ENCODE measurements around the gene PYY. TPM values are rescaled to one million over a fixed set of nuclear protein-coding genes. Genes with fewer than 3 reads are reported as not detected.

PYY gene
- total RNA-seq, 3 donors from 2014 or later = 0.88 to 0.98 TPM; not detected in 1

DNA sequence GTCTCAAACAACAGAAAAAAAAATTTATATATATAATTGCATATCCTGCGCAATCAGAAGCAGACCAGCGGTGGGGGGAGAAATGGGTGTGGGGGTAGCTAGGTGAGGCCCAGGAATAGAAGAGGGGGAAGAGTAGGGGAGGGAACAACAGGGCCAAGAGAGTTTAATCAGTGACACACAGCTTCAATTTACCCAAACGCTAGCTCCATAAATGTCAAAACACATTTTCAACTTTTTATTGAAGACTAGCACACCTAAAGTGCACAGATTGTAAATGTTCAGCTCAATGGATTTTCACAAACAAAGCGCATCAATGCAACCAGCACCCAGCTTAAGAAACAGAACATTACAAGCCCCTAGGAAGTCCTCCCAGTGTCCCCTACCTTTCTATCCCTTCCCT is 25.9 kb upstream of the PYY start:
- intact Hi-C loops (cut with DNase I; ENCODE audit: low total_unique reads) = no loop called here
- H3K4me1 ChIP-seq = no peaks in the 10 kb centered on the region
- TF ChIP-seq POLR2A (IDR thresholded peaks at IDR 0.05) = no peak
- TF ChIP-seq POLR2AphosphoS5 (IDR thresholded peaks at IDR 0.05) = no peak
- TF ChIP-seq, protein P1, sequence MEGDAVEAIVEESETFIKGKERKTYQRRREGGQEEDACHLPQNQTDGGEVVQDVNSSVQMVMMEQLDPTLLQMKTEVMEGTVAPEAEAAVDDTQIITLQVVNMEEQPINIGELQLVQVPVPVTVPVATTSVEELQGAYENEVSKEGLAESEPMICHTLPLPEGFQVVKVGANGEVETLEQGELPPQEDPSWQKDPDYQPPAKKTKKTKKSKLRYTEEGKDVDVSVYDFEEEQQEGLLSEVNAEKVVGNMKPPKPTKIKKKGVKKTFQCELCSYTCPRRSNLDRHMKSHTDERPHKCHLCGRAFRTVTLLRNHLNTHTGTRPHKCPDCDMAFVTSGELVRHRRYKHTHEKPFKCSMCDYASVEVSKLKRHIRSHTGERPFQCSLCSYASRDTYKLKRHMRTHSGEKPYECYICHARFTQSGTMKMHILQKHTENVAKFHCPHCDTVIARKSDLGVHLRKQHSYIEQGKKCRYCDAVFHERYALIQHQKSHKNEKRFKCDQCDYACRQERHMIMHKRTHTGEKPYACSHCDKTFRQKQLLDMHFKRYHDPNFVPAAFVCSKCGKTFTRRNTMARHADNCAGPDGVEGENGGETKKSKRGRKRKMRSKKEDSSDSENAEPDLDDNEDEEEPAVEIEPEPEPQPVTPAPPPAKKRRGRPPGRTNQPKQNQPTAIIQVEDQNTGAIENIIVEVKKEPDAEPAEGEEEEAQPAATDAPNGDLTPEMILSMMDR (IDR thresholded peaks at IDR 0.05) = no peak
- peaks cover 0 to 26% of the 10 kb centered on the region in 2 donors for H3K27me3 ChIP-seq
- DNase-seq (ENCODE audit: low spot score in 2 of 2) = no peak
- no peaks in the 10 kb centered on the region for H3K9me3 ChIP-seq
- H3K27ac ChIP-seq = no peak overlapping the region
- no peak overlapping the region for H3K4me3 ChIP-seq
- no peaks in the 10 kb centered on the region for H3K36me3 ChIP-seq

DNA sequence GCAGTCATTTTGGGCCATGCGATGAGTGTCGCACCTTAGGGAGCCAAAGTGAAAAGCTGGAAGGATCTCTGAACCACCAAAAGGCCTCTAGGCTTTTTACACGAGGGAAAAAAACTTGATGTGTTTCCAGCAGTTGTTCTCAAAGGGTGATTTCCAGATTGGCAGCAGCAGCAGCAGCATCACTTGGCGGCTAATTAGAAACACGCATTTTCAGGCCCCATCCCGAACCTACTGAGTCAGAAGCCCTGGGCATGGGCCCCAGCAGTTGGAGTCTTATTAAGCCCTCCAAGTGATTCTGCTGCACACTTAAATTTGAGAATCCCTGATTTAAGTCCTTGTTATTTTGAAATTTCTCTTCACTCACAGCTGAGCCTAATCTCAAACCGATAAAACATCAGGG is 25.3 kb upstream of the PYY start:
- Histone ChIP-seq H3K36me3 (no peaks in the 10 kb centered on the region), H3K27ac (no peak overlapping the region), H3K9me3 (no peaks in the 10 kb centered on the region), H3K4me3 (no peak overlapping the region), H3K4me1 (no peaks in the 10 kb centered on the region), H3K27me3 (peaks cover 0 to 19% of the 10 kb centered on the region in 2 donors)
- TF ChIP-seq, protein P1 (IDR thresholded peaks at IDR 0.05) = no peak
- TF ChIP-seq POLR2A (IDR thresholded peaks at IDR 0.05) = no peak
- TF ChIP-seq POLR2AphosphoS5 (IDR thresholded peaks at IDR 0.05) = no peak
- intact Hi-C loops (cut with DNase I; ENCODE audit: low total_unique reads) = no loop called here
- no peak for DNase-seq (ENCODE audit: low spot score in 2 of 2)

DNA sequence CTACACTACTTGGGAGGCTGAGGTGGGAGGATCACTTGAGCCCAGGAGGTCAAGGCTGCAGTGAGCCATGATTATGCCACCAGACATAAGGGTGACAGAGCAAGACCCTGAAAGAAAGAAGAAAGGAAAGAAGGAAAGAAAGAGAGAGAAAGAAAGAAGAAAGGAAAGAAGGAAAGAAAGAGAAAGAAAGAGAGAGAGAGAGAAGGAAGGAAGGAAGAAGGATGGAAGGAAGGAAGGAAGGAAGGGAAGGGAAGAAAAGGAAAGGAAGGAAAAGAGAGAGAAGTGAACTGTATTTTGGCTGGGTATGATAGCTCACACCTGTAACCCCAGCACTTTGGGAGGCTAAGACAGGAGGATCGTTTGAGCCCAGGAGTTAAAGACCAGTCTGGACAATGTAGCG is 24.3 kb upstream of the PYY start:
- Histone ChIP-seq H3K4me1 (no peaks in the 10 kb centered on the region), H3K4me3 (no peak overlapping the region), H3K27ac (no peak overlapping the region), H3K36me3 (no peaks in the 10 kb centered on the region), H3K9me3 (no peaks in the 10 kb centered on the region), H3K27me3 (peaks cover 0 to 10% of the 10 kb centered on the region in 2 donors)
- TF ChIP-seq POLR2A (IDR thresholded peaks at IDR 0.05) = no peak
- intact Hi-C loops (cut with DNase I; ENCODE audit: low total_unique reads) = no loop called here
- no peak for DNase-seq (ENCODE audit: low spot score in 2 of 2)

DNA sequence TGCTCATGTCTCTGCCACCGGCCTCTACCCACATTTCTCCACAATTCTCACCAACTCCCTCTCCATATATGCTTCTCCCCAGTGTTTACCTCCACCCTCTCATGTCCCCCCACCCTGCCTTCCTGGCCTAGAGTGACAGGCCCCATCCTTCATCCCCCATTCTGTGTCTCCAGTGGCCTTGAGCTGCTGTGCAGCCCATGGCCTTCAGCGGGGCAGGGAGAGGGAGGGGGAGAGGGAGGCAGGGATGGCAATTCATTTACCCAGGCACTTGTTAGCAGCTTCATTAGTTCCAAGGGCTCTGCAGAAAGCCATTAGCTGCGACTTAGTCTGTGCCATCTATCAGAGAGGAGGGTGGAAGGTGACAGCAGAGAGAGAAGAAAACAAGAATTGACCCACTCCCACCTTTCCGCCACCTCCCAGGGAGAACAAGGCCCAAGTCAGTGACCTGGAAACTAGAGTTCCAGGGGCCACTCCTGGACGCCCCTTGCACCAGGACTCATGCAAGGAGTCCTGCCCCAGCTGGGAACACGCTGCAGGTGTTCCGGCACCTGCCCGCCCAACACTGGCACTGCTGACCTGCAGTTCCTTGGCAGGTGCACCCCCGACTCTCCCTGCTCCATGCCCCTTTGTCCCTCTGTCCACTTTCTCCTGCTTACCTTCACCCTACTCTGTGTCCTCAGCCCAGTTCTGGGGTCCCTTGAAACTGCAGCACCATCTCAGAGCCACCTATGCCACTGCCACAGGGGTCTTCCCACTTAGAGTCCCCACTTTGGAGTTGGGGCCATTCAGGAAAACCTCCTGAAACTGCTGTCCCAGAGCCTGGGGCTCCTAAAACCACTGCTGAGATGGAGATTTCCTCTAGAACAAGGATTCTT is 23.5 kb upstream of the PYY start:
- Histone ChIP-seq H3K27ac (no peak overlapping the region), H3K4me1 (no peaks in the 10 kb centered on the region), H3K4me3 (no peak overlapping the region), H3K27me3 (peaks cover 0 to under 1% of the 10 kb centered on the region in 2 donors), H3K9me3 (no peaks in the 10 kb centered on the region), H3K36me3 (no peaks in the 10 kb centered on the region)
- no peak for DNase-seq (ENCODE audit: low spot score in 2 of 2)
- intact Hi-C loops (cut with DNase I; ENCODE audit: low total_unique reads) = no loop called here
- TF ChIP-seq, protein P1 (IDR thresholded peaks at IDR 0.05) = no peak
- TF ChIP-seq POLR2A (IDR thresholded peaks at IDR 0.05) (no peak), POLR2AphosphoS5 (IDR thresholded peaks at IDR 0.05) (no peak)

DNA sequence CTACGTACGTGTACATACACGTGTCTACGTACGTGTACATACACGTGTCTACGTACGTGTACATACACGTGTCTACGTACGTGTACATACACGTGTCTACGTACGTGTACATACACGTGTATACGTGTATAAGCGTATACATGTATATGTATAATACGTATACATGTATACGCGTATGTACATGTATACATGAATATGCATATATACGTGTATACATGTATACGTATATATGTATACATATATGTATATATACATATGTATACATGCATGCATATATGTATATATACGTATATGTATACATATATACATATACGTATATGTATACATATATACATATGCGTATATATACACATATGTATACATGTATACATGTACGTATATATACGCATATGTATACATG is 22.2 kb upstream of the PYY start:
- no peak overlapping the region for H3K4me3 ChIP-seq
- no peaks in the 10 kb centered on the region for H3K27me3 ChIP-seq
- H3K9me3 ChIP-seq = no peaks in the 10 kb centered on the region
- TF ChIP-seq, protein P1 (IDR thresholded peaks at IDR 0.05) = no peak
- TF ChIP-seq POLR2AphosphoS5 (IDR thresholded peaks at IDR 0.05) = no peak
- DNase-seq (ENCODE audit: low spot score in 2 of 2) = no peak
- H3K4me1 ChIP-seq = no peaks in the 10 kb centered on the region
- H3K27ac ChIP-seq = no peak overlapping the region
- intact Hi-C loops (cut with DNase I; ENCODE audit: low total_unique reads) = no loop called here
- H3K36me3 ChIP-seq = no peaks in the 10 kb centered on the region
